Stomach (tissue), 4 donors: ENCODE measurements around the gene PYGM.

Source experiments
- CTCF ChIP-seq, 7 experiments: fragments of 450-650 bp in 4 of 7; fragments of 200-600 bp in 3 of 7; sonication (generic) in 3 of 7; IDR thresholded peaks; one replicate each; pipeline ENCODE4 v1.5.1; 2016 to 2019; ENCODE audit warnings: antibody characterized with exemption in 7 of 7, control low read depth in 2 of 7, mild to moderate bottlenecking in 1 of 7
- EP300 ChIP-seq: sonication (generic); formaldehyde crosslinking; IDR thresholded peaks from one replicate; pipeline ENCODE4 v1.6.1; 2017; ENCODE audit warnings: antibody characterized with exemption
- POLR2AphosphoS5 ChIP-seq, 3 donors: sonication (generic); formaldehyde crosslinking; IDR thresholded peaks; one replicate each; pipeline ENCODE4 v1.6.1; 2016; ENCODE audit warnings: antibody characterized with exemption in 3 of 3

GRCh38 chr11:64747961-64748665 lies 11.7 kb downstream of the PYGM start:
- TF ChIP-seq CTCF (IDR thresholded peaks at IDR 0.05): no peak
- no peak for TF ChIP-seq POLR2AphosphoS5 (IDR thresholded peaks at IDR 0.05)
- no peak for TF ChIP-seq EP300
